ENCODE measurements around the gene ERCC5.

The ERCC5 gene

DNA sequence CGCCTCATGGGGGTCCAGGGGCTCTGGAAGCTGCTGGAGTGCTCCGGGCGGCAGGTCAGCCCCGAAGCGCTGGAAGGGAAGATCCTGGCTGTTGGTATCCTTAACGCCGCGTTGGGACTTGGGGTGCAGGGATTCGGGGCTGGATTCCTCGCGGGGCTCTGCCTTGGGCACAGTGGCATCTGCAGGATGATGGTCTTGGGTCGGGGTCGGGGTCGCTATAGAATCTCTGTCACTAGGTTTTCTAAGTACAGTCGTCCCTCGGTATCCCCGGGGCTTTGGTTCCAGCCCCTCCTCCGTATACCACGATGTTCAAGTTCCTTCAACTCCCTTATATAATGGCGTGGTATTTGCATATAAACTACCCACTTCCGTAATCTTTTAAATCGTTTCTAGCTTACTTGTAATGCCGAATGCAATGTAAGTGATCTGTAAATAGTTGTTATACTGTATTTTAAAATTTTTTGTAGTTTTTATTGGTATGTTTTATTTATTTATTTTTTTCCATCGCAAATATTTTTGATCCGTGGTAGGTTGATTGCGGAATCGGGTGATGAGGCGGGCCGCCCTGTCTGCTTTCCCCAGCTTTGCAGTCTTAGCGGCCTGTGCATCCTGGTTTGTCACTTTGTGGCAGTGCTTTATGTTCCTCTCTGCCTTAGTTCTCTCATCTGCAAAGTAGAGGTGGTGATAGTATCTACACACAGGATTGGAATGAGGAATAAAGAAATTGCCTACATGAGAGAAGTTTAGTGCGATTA lies 606 bp downstream of the ERCC5 start:
- peak; percentile 58 for DNase-seq

DNA sequence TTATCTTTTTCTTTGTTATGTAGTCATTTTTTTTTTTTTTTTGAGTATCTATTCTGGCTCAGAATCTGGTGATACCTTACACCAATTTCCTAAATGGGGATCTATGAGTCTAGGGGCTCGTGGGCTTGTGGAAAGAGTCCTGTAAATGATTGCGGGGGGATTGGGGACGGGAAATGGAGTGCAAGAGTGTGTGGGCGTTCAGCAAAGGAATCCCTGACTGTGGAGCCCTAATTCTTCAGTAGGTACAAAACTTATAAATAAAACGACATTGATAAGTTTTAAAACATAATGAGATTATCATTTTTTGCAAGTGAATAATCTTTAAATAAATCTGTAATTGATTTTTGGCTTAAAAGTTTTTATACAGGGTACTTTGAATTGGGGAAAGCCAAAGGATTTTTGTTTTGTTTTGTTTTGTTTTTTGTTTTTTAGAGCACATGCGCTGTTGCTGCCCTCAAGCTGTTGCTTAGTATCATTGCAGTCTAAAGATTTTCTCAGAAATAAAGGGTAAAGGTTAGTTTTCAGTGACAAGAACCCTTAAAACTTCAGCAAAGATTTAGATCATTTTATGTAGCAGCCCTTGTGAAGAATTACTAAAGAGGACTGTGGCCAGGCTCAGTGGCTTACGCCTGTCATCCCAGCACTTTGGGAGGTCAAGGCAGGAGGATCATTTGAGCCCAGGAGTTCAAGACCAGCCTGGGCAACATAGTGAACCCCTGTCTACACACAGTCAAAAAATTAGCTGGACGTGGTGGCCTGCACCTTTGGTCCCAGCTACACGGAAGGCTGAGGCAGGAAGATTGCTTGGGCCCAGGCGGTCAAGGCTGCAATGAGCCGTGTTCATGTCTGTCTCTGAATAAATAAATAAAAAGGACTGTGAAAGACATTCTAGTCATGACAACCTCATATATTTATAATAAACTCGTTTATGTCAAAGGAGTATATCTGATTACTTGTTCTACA lies 1.7 kb downstream of the ERCC5 start:
- DNase-seq: peak; percentile 27

- no peak for DNase-seq
These were observed 3.1 kb downstream of the ERCC5 start for GRCh38 chr13:102848956-102849355.

DNA sequence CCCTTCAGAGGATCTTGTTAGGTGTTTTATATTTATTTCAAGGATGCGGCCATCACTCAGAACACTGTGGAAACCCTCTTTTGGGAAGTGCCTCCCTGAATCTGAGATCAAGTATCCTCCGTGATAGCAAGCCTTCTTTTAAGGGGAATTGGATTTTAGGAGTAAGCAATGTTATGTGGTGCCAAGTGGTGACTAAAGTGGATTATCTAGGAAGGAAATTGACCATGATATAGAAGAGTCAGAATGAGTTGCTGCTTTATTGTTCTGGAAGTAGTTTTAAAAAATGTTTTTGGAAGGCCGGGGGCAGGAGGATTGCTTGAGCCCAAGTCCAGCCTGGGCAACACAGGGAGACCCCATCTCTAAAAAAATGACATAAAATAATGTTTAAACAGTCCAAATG lies 6.7 kb downstream of the ERCC5 start:
- no peak for DNase-seq

GRCh38 chr13:102854675-102855074 lies 8.8 kb downstream of the ERCC5 start:
- DNase-seq: no peak

DNA sequence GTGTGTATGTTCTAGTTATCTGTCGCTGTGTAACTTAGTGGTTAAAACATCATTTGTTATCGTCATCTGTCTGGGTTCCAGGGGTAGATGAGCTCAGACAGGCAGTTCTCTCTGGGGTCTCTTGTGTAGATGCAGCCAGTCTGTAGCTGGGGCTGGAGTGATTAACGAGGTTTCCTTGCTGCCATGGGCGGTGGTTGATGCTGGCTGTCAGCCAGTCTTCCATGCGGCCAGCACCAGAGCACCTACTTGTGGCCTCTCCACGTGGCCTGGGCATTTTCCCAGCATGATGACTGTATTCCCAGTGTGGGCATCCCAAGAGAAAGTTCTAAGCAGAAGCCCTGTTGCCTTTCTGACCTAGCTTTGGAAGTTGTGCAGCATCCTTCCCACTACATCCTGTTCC lies 10.7 kb downstream of the ERCC5 start:
- no peak for DNase-seq

DNA sequence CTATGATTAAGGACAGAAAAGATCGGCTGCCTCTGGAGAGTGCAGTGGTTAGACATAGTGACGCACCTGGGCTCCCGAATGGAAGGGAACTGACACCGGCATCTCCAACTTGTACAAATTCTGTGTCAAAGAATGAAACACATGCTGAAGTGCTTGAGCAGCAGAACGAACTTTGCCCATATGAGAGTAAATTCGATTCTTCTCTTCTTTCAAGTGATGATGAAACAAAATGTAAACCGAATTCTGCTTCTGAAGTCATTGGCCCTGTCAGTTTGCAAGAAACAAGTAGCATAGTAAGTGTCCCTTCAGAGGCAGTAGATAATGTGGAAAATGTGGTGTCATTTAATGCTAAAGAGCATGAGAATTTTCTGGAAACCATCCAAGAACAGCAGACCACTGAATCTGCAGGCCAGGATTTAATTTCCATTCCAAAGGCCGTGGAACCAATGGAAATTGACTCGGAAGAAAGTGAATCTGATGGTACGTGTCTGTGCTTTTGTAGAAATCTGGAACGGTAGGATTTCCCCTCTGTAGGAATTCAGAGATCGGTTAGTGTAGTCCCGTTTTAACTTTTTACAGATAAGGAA lies 16.9 kb downstream of the ERCC5 start:
- no peak for DNase-seq

GRCh38 chr13:102863590-102863989 lies 17.8 kb downstream of the ERCC5 start:
- no peak for DNase-seq

GRCh38 chr13:102868366-102868936 lies 22.6 kb downstream of the ERCC5 start:
- no peak for DNase-seq

GRCh38 chr13:102869948-102870676 lies 24.3 kb downstream of the ERCC5 start:
- DNase-seq: peak; percentile 24

- DNase-seq: peak; percentile 59
These were observed 25.0 kb downstream of the ERCC5 start for GRCh38 chr13:102870677-102871415.

- DNase-seq: peak; percentile 13
These were observed 26.3 kb downstream of the ERCC5 start for GRCh38 chr13:102872131-102872530.

- DNase-seq: peak; percentile 42
These were observed 26.7 kb downstream of the ERCC5 start for GRCh38 chr13:102872531-102872930.

DNA sequence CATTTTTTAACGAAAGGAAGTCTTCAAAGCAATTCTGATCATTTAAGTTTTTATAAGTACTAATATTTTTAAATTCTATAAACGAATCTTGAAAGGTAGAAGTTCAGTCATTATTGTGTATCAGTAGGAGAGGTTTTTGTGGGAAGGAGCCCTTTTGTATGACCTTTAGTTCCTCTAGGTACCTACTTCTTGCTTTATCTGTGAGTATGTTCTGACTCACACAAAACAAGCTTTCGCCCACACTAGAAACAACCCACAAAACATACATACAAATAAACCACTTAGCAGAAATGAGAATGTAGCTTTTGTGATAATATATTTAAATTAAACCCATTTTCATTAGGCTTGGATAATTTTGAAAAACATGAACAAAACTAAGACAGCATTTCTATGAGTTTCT lies 27.8 kb downstream of the ERCC5 start:
- DNase-seq: peak; percentile 36

DNA sequence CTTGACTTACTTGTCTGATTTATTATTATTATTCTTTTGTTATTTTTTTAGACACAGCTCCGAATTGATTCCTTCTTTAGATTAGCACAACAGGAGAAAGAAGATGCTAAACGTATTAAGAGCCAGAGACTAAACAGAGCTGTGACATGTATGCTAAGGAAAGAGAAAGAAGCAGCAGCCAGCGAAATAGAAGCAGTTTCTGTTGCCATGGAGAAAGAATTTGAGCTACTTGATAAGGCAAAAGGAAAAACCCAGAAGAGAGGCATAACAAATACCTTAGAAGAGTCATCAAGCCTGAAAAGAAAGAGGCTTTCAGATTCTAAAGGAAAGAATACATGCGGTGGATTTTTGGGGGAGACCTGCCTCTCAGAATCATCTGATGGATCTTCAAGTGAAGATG lies 29.4 kb downstream of the ERCC5 start:
- DNase-seq: no peak

DNA sequence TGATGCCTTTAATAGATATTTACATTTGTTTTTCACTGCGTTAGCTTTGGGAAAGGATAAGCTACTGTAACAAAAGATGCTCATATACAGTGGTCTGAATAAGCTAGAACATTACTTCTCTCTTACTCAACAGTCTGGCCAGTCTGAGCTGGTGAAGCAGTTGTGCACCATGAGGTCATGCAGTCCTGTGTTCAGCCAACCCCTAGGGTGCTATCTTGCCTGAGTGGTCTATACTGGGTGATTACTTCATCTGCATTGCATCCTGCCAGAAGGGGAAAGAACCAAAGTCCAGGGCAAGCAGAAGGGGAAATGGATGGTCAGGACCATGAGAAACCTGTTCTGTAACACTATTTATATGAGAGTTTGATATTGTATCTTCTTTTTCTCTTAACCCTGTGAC lies 31.5 kb downstream of the ERCC5 start:
- DNase-seq: no peak

GRCh38 chr13:102878481-102878880 lies 32.6 kb downstream of the ERCC5 start:
- no peak for DNase-seq

GRCh38 chr13:102879793-102880499 lies 34.1 kb downstream of the ERCC5 start:
- no peak for DNase-seq

GRCh38 chr13:102881819-102882686 lies 36.2 kb downstream of the ERCC5 start:
- no peak for DNase-seq

DNA sequence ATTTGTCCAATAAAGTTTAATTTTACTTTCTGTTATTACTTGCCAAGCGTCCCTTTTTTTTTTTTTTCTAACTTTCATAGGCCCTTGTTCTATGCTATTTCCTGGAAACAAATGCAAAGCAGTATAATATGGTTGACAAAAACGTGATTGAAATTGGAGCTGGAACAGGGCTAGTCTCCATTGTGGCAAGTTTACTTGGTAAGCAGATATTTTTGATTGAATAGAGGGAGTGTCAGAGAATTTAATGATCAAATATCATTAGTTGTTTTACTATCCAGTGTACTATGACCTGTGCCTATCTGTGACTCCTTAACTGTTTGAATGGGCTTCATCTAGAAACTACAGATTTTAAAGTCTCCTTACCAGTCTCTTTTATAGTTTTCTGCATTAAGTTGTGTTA lies 46.7 kb downstream of the ERCC5 start:
- no peak for DNase-seq

Measured in activated CD4-positive, alpha-beta T cell treated with anti-CD3 and anti-CD28 coated beads, Interleukin-10, Interleukin-2, amounts not matched to agents 100 ng/mL and 50 ng/mL, durations not matched to agents 16 hours and 8 hours (primary cell).